Measurements from ENCODE around the gene PLTP. TPM values are rescaled to one million over a fixed set of nuclear protein-coding genes. Genes with fewer than 3 reads are reported as not detected.

PLTP gene
- polyA plus RNA-seq, 1 experiment, result 22.0 TPM

DNA sequence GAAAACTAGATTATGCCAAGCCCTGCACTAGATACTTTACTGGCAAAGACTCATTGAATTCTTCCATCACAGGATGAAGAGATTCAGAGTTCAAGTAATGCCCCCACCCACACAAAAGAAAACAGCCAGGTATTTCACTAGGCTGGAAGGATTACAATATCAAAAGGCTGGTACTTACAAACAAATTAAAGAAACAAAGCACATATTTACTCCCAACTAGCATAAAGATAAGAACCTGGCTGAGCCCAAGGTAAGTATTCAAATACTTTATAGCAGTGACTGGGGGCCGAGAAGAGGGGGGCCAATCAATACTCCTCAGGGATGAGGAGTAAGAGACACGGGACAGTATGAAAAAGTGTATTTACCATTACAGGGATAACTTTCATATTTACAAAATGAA lies 58.5 kb downstream of the PLTP start:
- no peak for TF ChIP-seq CTCF (IDR thresholded peaks at IDR 0.05; ENCODE audit: insufficient read depth, low read depth, low read length)
- CTCF ChIA-PET, result interaction anchor here (1.2 kb wide), 1 partner anchor 116 kb away, joined by 5 read pairs; no protein-coding TSS in a partner anchor
- Histone ChIP-seq H3K4me3 (ENCODE audit: low read depth, low read length) (no peak overlapping the region), H3K36me3 (ENCODE audit: control insufficient read depth, insufficient read depth, low read length) (peaks cover under 1% of the 10 kb centered on the region), H3K27me3 (ENCODE audit: control insufficient read depth, insufficient read depth, low read length) (no peaks in the 10 kb centered on the region)
- POLR2A ChIA-PET, result no interaction called here
- no peak for DNase-seq (ENCODE audit: low read depth)

DNA sequence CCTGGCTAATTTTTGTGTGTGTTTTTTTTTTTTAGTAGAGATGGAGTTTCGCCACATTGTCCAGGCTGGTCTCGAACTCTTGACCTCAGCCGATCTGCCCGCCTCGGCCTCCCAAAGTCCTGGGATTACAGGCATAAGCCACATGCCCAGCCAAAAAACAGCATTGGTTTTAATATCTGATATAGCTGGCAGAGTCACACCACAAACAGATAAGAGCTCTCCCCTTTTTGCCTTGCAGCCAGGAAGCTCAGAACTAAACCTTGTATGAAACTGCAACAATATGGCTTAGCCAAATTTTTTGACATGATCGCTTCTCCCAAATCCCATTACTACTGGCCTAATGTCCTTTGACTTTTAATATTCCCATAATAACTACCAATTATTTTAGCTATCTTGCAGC lies 59.6 kb downstream of the PLTP start:
- ChIA-PET POLR2A (no interaction called here), CTCF (interaction anchor here (0.7 to 1.2 kb wide), 3 partner anchors 9 to 118 kb away, joined by 3 to 5 read pairs (median 3); no protein-coding TSS in a partner anchor)
- Histone ChIP-seq H3K4me3 (ENCODE audit: low read depth, low read length) (no peak overlapping the region), H3K36me3 (ENCODE audit: control insufficient read depth, insufficient read depth, low read length) (peaks cover 5% of the 10 kb centered on the region), H3K27me3 (ENCODE audit: control insufficient read depth, insufficient read depth, low read length) (no peaks in the 10 kb centered on the region)
- TF ChIP-seq CTCF (IDR thresholded peaks at IDR 0.05; ENCODE audit: insufficient read depth, low read depth, low read length), result no peak
- DNase-seq (ENCODE audit: low read depth), result no peak

DNA sequence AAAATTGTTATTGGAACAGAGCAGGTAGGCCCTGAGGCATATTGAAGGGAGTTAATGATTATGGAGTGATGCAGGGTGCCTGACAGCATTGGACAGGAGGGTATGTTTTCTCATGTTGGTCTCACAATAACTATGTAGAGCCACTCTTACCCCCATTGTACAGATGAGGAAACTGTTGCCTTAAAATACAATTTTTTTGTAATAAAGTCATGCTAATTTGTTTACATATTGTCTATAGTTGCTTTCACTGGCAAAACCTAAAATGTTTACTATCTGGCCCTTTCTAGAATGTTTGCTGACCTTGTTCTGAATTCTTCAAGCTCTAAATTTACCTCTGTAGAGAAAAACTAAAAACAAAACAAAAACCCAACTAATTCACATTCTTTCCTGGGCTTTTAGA lies 60.5 kb downstream of the PLTP start:
- Histone ChIP-seq H3K36me3 (ENCODE audit: control insufficient read depth, insufficient read depth, low read length) (peaks cover 5% of the 10 kb centered on the region), H3K27me3 (ENCODE audit: control insufficient read depth, insufficient read depth, low read length) (no peaks in the 10 kb centered on the region), H3K4me3 (ENCODE audit: low read depth, low read length) (no peak overlapping the region)
- no peak for TF ChIP-seq CTCF (IDR thresholded peaks at IDR 0.05; ENCODE audit: insufficient read depth, low read depth, low read length)
- POLR2A ChIA-PET, result no interaction called here
- CTCF ChIA-PET, result interaction anchor here (1.0 to 1.2 kb wide), 2 partner anchors 10 to 107 kb away, joined by 3 read pairs; no protein-coding TSS in a partner anchor
- no peak for DNase-seq (ENCODE audit: low read depth)

DNA sequence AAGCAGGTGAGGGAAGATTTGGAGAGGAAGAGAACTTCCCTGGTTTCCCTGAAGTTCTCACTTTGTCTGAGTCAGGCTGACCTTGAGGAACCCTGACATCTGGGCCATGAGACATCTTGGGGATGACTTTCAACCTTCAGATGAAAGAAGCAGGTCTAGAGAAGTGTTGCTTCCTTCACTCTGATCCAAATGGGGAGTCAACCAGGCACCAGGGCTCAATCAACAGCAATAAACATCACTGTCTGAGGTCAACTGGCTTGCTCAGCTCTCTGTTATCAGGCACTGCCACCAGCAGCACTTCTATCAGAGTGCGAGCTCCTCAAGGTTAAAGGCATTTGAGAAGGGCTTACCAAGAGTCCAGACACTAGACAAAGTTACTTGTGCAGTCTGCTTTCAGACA lies 61.0 kb downstream of the PLTP start:
- POLR2A ChIA-PET, result no interaction called here
- H3K36me3 ChIP-seq (ENCODE audit: control insufficient read depth, insufficient read depth, low read length), result peaks cover 5% of the 10 kb centered on the region
- TF ChIP-seq CTCF (IDR thresholded peaks at IDR 0.05; ENCODE audit: insufficient read depth, low read depth, low read length), result no peak
- H3K4me3 ChIP-seq (ENCODE audit: low read depth, low read length), result no peak overlapping the region
- H3K27me3 ChIP-seq (ENCODE audit: control insufficient read depth, insufficient read depth, low read length), result no peaks in the 10 kb centered on the region
- DNase-seq (ENCODE audit: low read depth), result no peak
- CTCF ChIA-PET, result interaction anchor here (1.0 kb wide), 1 partner anchor 107 kb away, joined by 3 read pairs; no protein-coding TSS in a partner anchor

- TF ChIP-seq CTCF (IDR thresholded peaks at IDR 0.05; ENCODE audit: insufficient read depth, low read depth, low read length), result no peak
- Histone ChIP-seq H3K4me3 (ENCODE audit: low read depth, low read length) (no peak overlapping the region), H3K27me3 (ENCODE audit: control insufficient read depth, insufficient read depth, low read length) (no peaks in the 10 kb centered on the region), H3K36me3 (ENCODE audit: control insufficient read depth, insufficient read depth, low read length) (peaks cover 8% of the 10 kb centered on the region)
- no peak for DNase-seq (ENCODE audit: low read depth)
- CTCF ChIA-PET, result interaction anchor here (0.6 kb wide), 1 partner anchor 28 kb away, joined by 3 read pairs; no protein-coding TSS in a partner anchor
- POLR2A ChIA-PET, result no interaction called here
Observed at GRCh38 chr20:45850238-45850637, 61.7 kb downstream of the PLTP start.

Data from BJ (cell line).